HL-60 (cell line): Measurements from ENCODE around the gene PLPPR4.

Experiments used
- CTCF ChIP-seq: IDR thresholded peaks from one replicate; pipeline ENCODE4 v1.5.1; 2011; ENCODE audit warnings: low read length, control low read depth, inconsistent platforms; ENCODE audit not compliant: insufficient read depth
- GABPA ChIP-seq: IDR thresholded peaks from 2 replicates; pipeline ENCODE4 v1.6.1; 2012; ENCODE audit warnings: low read depth
- POLR2AphosphoS5 ChIP-seq: IDR thresholded peaks from 2 replicates; pipeline ENCODE4 v1.6.1; 2012; ENCODE audit warnings: low read depth
- REST ChIP-seq: IDR thresholded peaks from 2 replicates; pipeline ENCODE4 v1.6.1; 2012; ENCODE audit warnings: low read depth; ENCODE audit not compliant: insufficient replicate concordance

- TF ChIP-seq POLR2AphosphoS5 (no peak), CTCF (no peak), REST (no peak), GABPA (no peak)
These were observed 12.8 kb downstream of the PLPPR4 start for GRCh38 chr1:99277066-99277465.
